Lower leg skin (tissue), 4 donors: ENCODE data around the gene CEP135. TPM values are rescaled to one million over a fixed set of nuclear protein-coding genes. Genes with fewer than 3 reads are reported as not detected.

Source experiments
- DNase-seq, 2 donors: peaks; one replicate each; pipeline ENCODE4 v3.0.0-alpha.2; 2019; ENCODE audit warnings: low spot score in 2 of 2
- H3K4me3 ChIP-seq: fragments of 200-600 bp; sonication (generic); 2 replicates; pipeline ENCODE4 v1.5.1; 2017; ENCODE audit warnings: mild to moderate bottlenecking, low read depth; ENCODE audit not compliant: poor library complexity, severe bottlenecking
- CTCF ChIP-seq, 3 donors: fragments of 450-650 bp; IDR thresholded peaks; one replicate each; pipeline ENCODE4 v1.5.1; 2016; ENCODE audit warnings: antibody characterized with exemption in 3 of 3, mild to moderate bottlenecking in 3 of 3, moderate library complexity in 2 of 3
- POLR2A ChIP-seq, 2 donors: fragments of 450-650 bp; IDR thresholded peaks; one replicate each; pipeline ENCODE4 v1.6.1; 2016 to 2017; ENCODE audit warnings: antibody characterized with exemption in 2 of 2, mild to moderate bottlenecking in 1 of 2, moderate library complexity in 1 of 2
- WGBS, 2 donors: methylation state at CpG; one replicate each; pipeline ENCODE4 v1.1.5; 2018; 5-methylcytosine and 5-hydroxymethylcytosine counted together
- intact Hi-C: fragments of 100-400 bp; cut with DNase I; formaldehyde crosslinking; loops from one replicate; pipeline ENCODE4 v1.15.0; 2023; ENCODE audit warnings: low total_unique reads
- total RNA-seq, 4 donors: library from RNA; depleted of rRNA; stranded (reverse); fragments of >200 nt; gene quantifications; one replicate each; pipeline ENCODE4 v1.1.0, GENCODE V29; 2016

Gene CEP135
- total RNA-seq, 4 donors from 2014 or later = 3.5 to 5.3 (median 3.7) TPM

GRCh38 chr4:55906989-55907388 lies 41.8 kb upstream of the CEP135 start:
- intact Hi-C loops = no loop called here
- no peak overlapping the region for H3K4me3 ChIP-seq
- TF ChIP-seq POLR2A (IDR thresholded peaks at IDR 0.05) (no peak), CTCF (IDR thresholded peaks at IDR 0.05) (no peak)
- DNase-seq = no peak
- 40 to 48% methylated on average over 3 of the region's 3 CpGs for WGBS, 2 donors

- no peak for TF ChIP-seq POLR2A (IDR thresholded peaks at IDR 0.05)
- TF ChIP-seq CTCF (IDR thresholded peaks at IDR 0.05) = no peak
- H3K4me3 ChIP-seq = no peak overlapping the region
- DNase-seq = no peak
- intact Hi-C loops = no loop called here
These were observed 41.3 kb upstream of the CEP135 start for GRCh38 chr4:55907469-55907868.

GRCh38 chr4:55910140-55910539 lies 38.6 kb upstream of the CEP135 start:
- intact Hi-C loops = no loop called here
- TF ChIP-seq POLR2A (IDR thresholded peaks at IDR 0.05) (no peak), CTCF (IDR thresholded peaks at IDR 0.05) (no peak)
- 93 to 97% methylated on average over 1 of the region's 1 CpG for WGBS, 2 donors
- no peak for DNase-seq
- H3K4me3 ChIP-seq = no peak overlapping the region

GRCh38 chr4:55912249-55912648 lies 36.5 kb upstream of the CEP135 start:
- TF ChIP-seq POLR2A (IDR thresholded peaks at IDR 0.05) (no peak), CTCF (IDR thresholded peaks at IDR 0.05) (no peak)

GRCh38 chr4:55920571-55920970 lies 28.2 kb upstream of the CEP135 start:
- WGBS, 2 donors = 62 to 70% methylated on average over 5 of the region's 5 CpGs
- DNase-seq = peak in 1 of 2 donors; percentile 19
- H3K4me3 ChIP-seq = no peak overlapping the region
- TF ChIP-seq CTCF (IDR thresholded peaks at IDR 0.05) = no peak
- no peak for TF ChIP-seq POLR2A (IDR thresholded peaks at IDR 0.05)
- intact Hi-C loops = no loop called here

More at GRCh38 chr4:55912249-55912648, 36.5 kb upstream of the CEP135 start:
- intact Hi-C loops = no loop called here
- H3K4me3 ChIP-seq = no peak overlapping the region
- 64 to 71% methylated on average over 6 of the region's 6 CpGs for WGBS, 2 donors
- no peak for DNase-seq

- TF ChIP-seq POLR2A (IDR thresholded peaks at IDR 0.05) = no peak
- TF ChIP-seq CTCF (IDR thresholded peaks at IDR 0.05) = no peak
- DNase-seq = no peak
- H3K4me3 ChIP-seq = no peak overlapping the region
- intact Hi-C loops = no loop called here
- WGBS, 2 donors = 70 to 77% methylated on average over 3 of the region's 3 CpGs
These were observed 27.7 kb upstream of the CEP135 start for GRCh38 chr4:55921093-55921492.
